Adrenal gland (tissue), 12 donors: Measurements from ENCODE around the gene DLAT. TPM values are rescaled to one million over a fixed set of nuclear protein-coding genes. Genes with fewer than 3 reads are reported as not detected.
"Not testable (repeated sequence)": the region's sequence is repeated elsewhere in the genome, so short reads cannot be mapped to it uniquely, and the experiment has no call there.

Source experiments
- DNase-seq, 7 donors: peaks; one replicate each; pipeline ENCODE4 v3.0.0-alpha.2; 2019 to 2020
- H3K27ac ChIP-seq, 5 donors: fragments of 200-600 bp; sonication (generic) in 4 of 5; 1 replicate in 3 of 5; 2 replicates in 2 of 5; pipeline versions ENCODE4 v1.5.1 to v1.8.0; 2016 to 2020; ENCODE audit warnings: mild to moderate bottlenecking in 1 of 5
- H3K27me3 ChIP-seq: fragments of 200-600 bp; 2 replicates; pipeline ENCODE4 v1.8.0; 2021
- H3K36me3 ChIP-seq, 2 donors: fragments of 200-600 bp; replicated peaks in 1 of 2; 1 replicate in 1 of 2; 2 replicates in 1 of 2; pipeline versions ENCODE4 v1.5.1 to v1.8.0; 2018 to 2022
- H3K4me1 ChIP-seq, 2 donors: fragments of 200-600 bp; replicated peaks in 1 of 2; 1 replicate in 1 of 2; 2 replicates in 1 of 2; pipeline versions ENCODE4 v1.5.1 to v1.8.0; 2018 to 2021
- H3K4me3 ChIP-seq, 4 donors: fragments of 200-600 bp; sonication (generic) in 3 of 4; one replicate each; pipeline ENCODE4 v1.5.1; 2016 to 2018
- H3K9me3 ChIP-seq, 3 donors: fragments of 200-600 bp; sonication (generic) in 1 of 3; replicated peaks in 1 of 3; 1 replicate in 2 of 3; 2 replicates in 1 of 3; pipeline versions ENCODE4 v1.5.1 to v1.8.0; 2016 to 2021
- POLR2A ChIP-seq, 2 donors: fragments of 450-650 bp; IDR thresholded peaks; one replicate each; pipeline ENCODE4 v1.6.1; 2017; ENCODE audit warnings: antibody characterized with exemption in 2 of 2, mild to moderate bottlenecking in 2 of 2, moderate library complexity in 1 of 2
- WGBS, 4 donors: extraction: QIAGEN DNeasy Blood & Tissue Kit in 2 of 4; methylation state at CpG; one replicate each; pipeline versions ENCODE4 v1.1.5 to v1.1.7; 2013 to 2017; 5-methylcytosine and 5-hydroxymethylcytosine counted together
- intact Hi-C, 2 donors: fragments of 100-400 bp; cut with DNase I; formaldehyde crosslinking; loops; one replicate each; pipeline versions ENCODE4 v1.14.1 to v1.15.0; 2022 to 2023
- polyA plus RNA-seq, 3 donors: library from polyadenylated mRNA; stranded (reverse); fragments of 200-250 nt in 2 of 3; fragments of 350-450 nt in 1 of 3; fragmentation: Illumina TruSeq in 1 of 3; extraction: RNeasy Lipid Tissue Mini Kit (QIAGEN cat#74804) in 1 of 3; gene quantifications; one replicate each; pipeline ENCODE4 v1.2.3, GENCODE V29; 2013 to 2014
- total RNA-seq, 9 donors: library from RNA; depleted of rRNA in 4 of 9; stranded (reverse); fragments of >200 nt in 4 of 9; fragments of 120-200 nt in 1 of 9; fragmentation: NEBNext Ultra II Directional in 1 of 9; extraction: Animal tissue kit (Norgen Biotek cat#: 25700) in 1 of 9; gene quantifications; one replicate each; pipeline versions ENCODE4 v1.1.0 to v1.2.4, GENCODE V29; 2013 to 2023
- TF ChIP-seq, protein P1 (sequence below), 6 experiments: fragments of 450-650 bp in 4 of 6; fragments of 200-600 bp in 2 of 6; sonication (generic) in 1 of 6; IDR thresholded peaks; 1 replicate in 5 of 6; 2 replicates in 1 of 6; pipeline versions ENCODE4 v1.5.1 to v1.8.0; 2016 to 2021; ENCODE audit warnings: antibody characterized with exemption in 6 of 6, mild to moderate bottlenecking in 2 of 6, moderate library complexity in 1 of 6
- donor health status: healthy with polysubstance abuse.
- donor health status: Bipolar disorder and iron deficiency.
- donor health status: DM: yes; HTN: yes; CAD: no.
- donor health status: DM: no; HTN: no; CAD: no.
- donor health status: DM: no; HTN: no; CAD: no.
- donor health status: DM: yes; HTN: yes; CAD: no.

DLAT gene
- total and polyA plus RNA-seq, 12 donors, result 7.6 to 95.1 (median 28.6) TPM

DNA sequence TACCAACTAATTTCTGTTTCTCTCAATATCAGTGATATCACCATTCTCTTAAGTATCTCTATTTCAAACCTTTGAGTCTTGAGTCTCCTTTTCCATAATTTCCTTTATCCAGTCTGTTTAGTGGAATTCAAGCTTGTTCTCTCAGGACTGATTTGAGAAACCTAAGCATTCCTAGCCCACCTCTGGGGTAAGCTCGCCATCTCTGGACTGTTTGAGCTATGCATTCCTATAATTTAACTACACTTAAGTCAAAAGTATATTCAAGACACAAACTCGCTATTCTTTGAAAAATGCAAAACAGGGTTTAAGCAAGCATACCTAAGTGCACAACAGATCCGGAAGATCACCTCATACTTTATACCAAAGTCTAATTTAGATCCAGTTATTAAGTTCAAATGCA, 2.1 kb upstream of the DLAT start:
- Histone ChIP-seq H3K4me1 (peaks cover 0 to 15% of the 10 kb centered on the region in 2 donors), H3K9me3 (no peaks in the 10 kb centered on the region), H3K4me3 (no peak overlapping the region), H3K27me3 (no peaks in the 10 kb centered on the region), H3K36me3 (peaks cover 0 to 30% of the 10 kb centered on the region in 2 donors), H3K27ac (no peak overlapping the region)
- WGBS, 4 donors, result 90 to 96% (median 93%) methylated on average over 3 of the region's 3 CpGs
- DNase-seq, result no peak
- no peak for TF ChIP-seq POLR2A (IDR thresholded peaks at IDR 0.05)
- TF ChIP-seq, protein P1, sequence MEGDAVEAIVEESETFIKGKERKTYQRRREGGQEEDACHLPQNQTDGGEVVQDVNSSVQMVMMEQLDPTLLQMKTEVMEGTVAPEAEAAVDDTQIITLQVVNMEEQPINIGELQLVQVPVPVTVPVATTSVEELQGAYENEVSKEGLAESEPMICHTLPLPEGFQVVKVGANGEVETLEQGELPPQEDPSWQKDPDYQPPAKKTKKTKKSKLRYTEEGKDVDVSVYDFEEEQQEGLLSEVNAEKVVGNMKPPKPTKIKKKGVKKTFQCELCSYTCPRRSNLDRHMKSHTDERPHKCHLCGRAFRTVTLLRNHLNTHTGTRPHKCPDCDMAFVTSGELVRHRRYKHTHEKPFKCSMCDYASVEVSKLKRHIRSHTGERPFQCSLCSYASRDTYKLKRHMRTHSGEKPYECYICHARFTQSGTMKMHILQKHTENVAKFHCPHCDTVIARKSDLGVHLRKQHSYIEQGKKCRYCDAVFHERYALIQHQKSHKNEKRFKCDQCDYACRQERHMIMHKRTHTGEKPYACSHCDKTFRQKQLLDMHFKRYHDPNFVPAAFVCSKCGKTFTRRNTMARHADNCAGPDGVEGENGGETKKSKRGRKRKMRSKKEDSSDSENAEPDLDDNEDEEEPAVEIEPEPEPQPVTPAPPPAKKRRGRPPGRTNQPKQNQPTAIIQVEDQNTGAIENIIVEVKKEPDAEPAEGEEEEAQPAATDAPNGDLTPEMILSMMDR (IDR thresholded peaks at IDR 0.05), result no peak
- intact Hi-C loops, result no loop called here

DNA sequence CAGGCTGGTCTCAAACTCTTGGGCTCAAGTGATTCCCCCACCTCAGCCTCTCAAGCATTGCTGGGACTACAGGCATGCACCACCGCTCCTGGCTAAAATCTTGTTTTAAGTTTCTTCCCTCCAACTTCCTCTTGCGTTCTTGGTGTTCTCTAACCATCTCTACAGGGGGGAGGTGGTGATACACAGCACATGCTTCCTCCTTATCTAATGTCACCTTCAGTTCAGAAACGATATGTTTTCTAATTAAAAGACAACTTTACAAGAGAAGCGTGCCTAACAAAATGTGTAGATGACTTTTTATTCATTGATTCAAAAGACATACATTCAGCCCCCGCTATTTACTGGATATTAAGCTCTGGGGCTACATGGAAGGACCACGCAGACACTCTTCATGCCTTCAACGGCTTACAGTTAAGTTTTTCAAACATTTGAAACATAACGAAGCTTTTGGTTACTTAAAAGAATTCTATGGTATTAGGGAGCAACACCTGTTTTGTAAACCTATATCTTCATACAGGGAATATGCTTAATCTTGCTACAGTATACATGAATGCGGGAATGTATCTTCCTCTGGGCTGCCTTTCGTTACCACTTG, 933 bp upstream of the DLAT start:
- H3K9me3 ChIP-seq, result no peaks in the 10 kb centered on the region
- 29 to 36% (median 32%) methylated on average over 10 of the region's 10 CpGs for WGBS, 4 donors
- H3K27me3 ChIP-seq, result no peaks in the 10 kb centered on the region
- TF ChIP-seq, protein P1 (IDR thresholded peaks at IDR 0.05), result no peak
- TF ChIP-seq POLR2A (IDR thresholded peaks at IDR 0.05), result no peak
- peaks cover 0 to 30% of the 10 kb centered on the region in 2 donors for H3K36me3 ChIP-seq
- DNase-seq, result no peak
- H3K4me3 ChIP-seq, result peak overlapping the region in 3 of 4 donors; percentile 36 to 80 (median 75)
- H3K27ac ChIP-seq, result peak overlapping the region; percentile 82 to 94 (median 91)
- peaks cover 0 to 15% of the 10 kb centered on the region in 2 donors for H3K4me1 ChIP-seq
- intact Hi-C loops, result no loop called here

DNA sequence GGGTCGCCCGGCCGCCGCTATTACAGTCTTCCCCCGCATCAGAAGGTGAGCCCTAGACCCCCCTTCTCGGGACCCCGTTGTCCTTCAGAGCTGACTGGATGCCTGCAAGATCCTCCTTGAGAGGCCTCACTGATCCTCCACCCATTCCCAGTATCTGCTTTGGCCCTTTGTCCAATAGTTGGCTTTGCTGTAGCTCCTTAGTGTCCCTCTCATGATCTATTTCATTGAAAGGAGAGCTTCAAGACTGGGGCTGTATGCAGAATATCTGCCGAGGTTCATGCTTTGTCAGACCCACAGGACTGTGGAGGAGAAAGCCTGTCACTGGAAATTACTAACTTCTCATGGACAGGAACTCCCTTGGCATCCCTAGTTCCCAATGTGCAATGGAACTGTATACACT, 499 bp downstream of the DLAT start:
- 0 to 4% (median 1%) methylated on average over 2 to 8 of the region's 8 CpGs for WGBS, 4 donors
- H3K27ac ChIP-seq, result peak overlapping the region in 4 of 5 donors; percentile 90 to 94 (median 91)

DNA sequence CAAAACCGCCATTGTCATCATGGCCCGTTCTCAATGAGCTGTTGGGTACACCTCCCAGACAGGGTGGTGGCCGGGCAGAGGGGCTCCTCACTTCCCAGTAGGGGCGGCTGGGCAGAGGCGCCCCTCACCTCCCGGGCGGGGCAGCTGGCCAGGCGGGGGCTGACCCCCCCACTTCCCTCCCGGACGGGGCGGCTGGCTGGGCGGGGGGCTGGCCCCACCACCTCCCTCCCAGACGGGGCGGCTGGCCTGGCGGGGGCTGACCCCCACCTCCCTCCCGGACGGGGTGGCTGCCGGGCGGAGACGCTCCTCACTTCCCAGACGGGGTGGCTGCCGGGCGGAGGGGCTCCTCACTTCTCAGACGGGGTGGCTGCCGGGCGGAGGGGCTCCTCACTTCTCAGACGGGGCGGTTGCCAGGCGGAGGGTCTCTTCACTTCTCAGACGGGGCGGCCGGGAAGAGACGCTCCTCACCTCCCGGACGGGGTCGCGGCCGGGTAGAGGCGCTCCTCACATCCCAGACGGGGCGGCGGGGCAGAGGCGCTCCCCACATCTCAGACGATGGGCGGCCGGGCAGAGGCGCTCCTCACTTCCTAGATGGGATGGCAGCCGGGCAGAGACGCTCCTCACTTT, 1.7 kb downstream of the DLAT start:
- H3K4me1 ChIP-seq, result peaks cover 0 to 15% of the 10 kb centered on the region in 2 donors
- H3K4me3 ChIP-seq, H3K27ac ChIP-seq, DNase-seq, H3K27me3 ChIP-seq, intact Hi-C loops, H3K9me3 ChIP-seq: not testable (repeated sequence)
- 88 to 96% (median 93%) methylated on average over 18 to 43 of the region's 49 CpGs; no CpG with 5 or more reads in 1 of the 4 donors for WGBS, 4 donors
- H3K36me3 ChIP-seq, result peaks cover 0 to 26% of the 10 kb centered on the region in 2 donors

More for the DNA sequence above, 499 bp downstream of the DLAT start:
- peaks cover 0 to 28% of the 10 kb centered on the region in 2 donors for H3K36me3 ChIP-seq
- no peak for DNase-seq
- no peaks in the 10 kb centered on the region for H3K27me3 ChIP-seq
- intact Hi-C loops, result no loop called here
- H3K4me3 ChIP-seq, result peak overlapping the region; percentile 36 to 88 (median 78)
- TF ChIP-seq, protein P1 (IDR thresholded peaks at IDR 0.05), result no peak
- TF ChIP-seq POLR2A (IDR thresholded peaks at IDR 0.05), result no peak
- no peaks in the 10 kb centered on the region for H3K9me3 ChIP-seq
- peaks cover 0 to 15% of the 10 kb centered on the region in 2 donors for H3K4me1 ChIP-seq
